HG02840 (cell line): ENCODE results near the gene COMMD7.
"Not testable (repeated sequence)": the region's sequence is repeated elsewhere in the genome, so short reads cannot be mapped to it uniquely, and the experiment has no call there.

Experiments
- ATAC-seq: cut with Tn5 transposase; IDR thresholded peaks from one replicate; pipeline ENCODE4 v1.9.1; 2021; ENCODE audit warnings: mild to moderate bottlenecking, moderate library complexity, moderate number of reproducible peaks; ENCODE audit not compliant: unreplicated experiment, low FRiP score

The COMMD7 gene

GRCh38 chr20:32737371-32738223, 5.7 kb downstream of the COMMD7 start:
- ATAC-seq: no peak

- ATAC-seq: no peak
These were observed 11.4 kb downstream of the COMMD7 start for GRCh38 chr20:32731882-32732266.

- ATAC-seq: not testable (repeated sequence)
These were observed 13.9 kb downstream of the COMMD7 start for GRCh38 chr20:32729334-32729733.

- ATAC-seq: not testable (repeated sequence)
These were observed 14.8 kb downstream of the COMMD7 start for GRCh38 chr20:32728435-32728834.

- ATAC-seq: no peak
These were observed 15.6 kb downstream of the COMMD7 start for GRCh38 chr20:32727683-32728082.

GRCh38 chr20:32718749-32719348, 24.4 kb downstream of the COMMD7 start:
- no peak for ATAC-seq

GRCh38 chr20:32711346-32711745, 31.9 kb downstream of the COMMD7 start:
- ATAC-seq: no peak

- no peak for ATAC-seq
These were observed 33.6 kb downstream of the COMMD7 start for GRCh38 chr20:32709632-32710121.

- not testable (repeated sequence) for ATAC-seq
These were observed 34.1 kb downstream of the COMMD7 start for GRCh38 chr20:32709029-32709631.

GRCh38 chr20:32707691-32708581, 35.3 kb downstream of the COMMD7 start:
- ATAC-seq: no peak

- no peak for ATAC-seq
These were observed 36.8 kb downstream of the COMMD7 start for GRCh38 chr20:32706486-32706885.

- no peak for ATAC-seq
These were observed 40.4 kb downstream of the COMMD7 start for GRCh38 chr20:32702706-32703425.

- ATAC-seq: no peak
These were observed 45.7 kb downstream of the COMMD7 start for GRCh38 chr20:32697608-32698007.

GRCh38 chr20:32695089-32695488, 48.2 kb downstream of the COMMD7 start:
- ATAC-seq: no peak

GRCh38 chr20:32688966-32689365, 54.3 kb downstream of the COMMD7 start:
- not testable (repeated sequence) for ATAC-seq

- ATAC-seq: no peak
These were observed 56.1 kb downstream of the COMMD7 start for GRCh38 chr20:32687180-32687532.

GRCh38 chr20:32686530-32687179, 56.6 kb downstream of the COMMD7 start:
- no peak for ATAC-seq

GRCh38 chr20:32685541-32686529, 57.4 kb downstream of the COMMD7 start:
- ATAC-seq: no peak
